ENCODE results near the gene GPC6.

Gene GPC6

DNA sequence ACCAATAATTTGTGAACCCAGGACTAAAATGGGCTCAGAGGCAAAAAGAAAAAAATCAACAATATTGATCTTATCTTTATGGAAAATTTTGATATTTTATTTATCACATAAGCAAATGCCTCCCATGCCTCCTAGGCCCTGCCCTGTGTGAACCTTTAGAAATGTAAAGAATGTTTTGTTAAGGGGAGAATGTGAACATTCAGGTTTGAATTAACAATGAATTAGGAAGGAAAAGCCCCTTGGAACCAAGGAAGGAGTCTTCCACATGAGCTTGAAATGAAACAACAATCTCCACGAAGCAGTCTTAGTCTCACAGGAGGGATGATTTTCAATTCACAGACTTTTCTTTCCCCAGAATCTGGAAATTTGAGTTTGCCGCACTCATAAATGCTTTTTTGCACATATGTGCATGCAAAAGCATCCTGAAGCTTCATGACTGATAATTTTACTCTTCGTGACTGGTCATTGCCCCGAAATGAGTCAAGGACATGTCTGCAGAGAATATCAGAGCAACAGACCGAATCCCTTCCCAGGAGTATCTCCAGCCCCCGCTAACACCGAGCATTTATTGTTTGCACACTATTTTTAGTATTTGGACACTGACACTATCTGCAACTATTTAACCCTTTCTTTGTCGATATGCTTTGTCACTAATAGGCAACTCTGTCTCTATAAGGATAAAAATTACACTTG is 1117.7 kb downstream of the GPC6 start:
- no peak for FAIRE-seq

DNA sequence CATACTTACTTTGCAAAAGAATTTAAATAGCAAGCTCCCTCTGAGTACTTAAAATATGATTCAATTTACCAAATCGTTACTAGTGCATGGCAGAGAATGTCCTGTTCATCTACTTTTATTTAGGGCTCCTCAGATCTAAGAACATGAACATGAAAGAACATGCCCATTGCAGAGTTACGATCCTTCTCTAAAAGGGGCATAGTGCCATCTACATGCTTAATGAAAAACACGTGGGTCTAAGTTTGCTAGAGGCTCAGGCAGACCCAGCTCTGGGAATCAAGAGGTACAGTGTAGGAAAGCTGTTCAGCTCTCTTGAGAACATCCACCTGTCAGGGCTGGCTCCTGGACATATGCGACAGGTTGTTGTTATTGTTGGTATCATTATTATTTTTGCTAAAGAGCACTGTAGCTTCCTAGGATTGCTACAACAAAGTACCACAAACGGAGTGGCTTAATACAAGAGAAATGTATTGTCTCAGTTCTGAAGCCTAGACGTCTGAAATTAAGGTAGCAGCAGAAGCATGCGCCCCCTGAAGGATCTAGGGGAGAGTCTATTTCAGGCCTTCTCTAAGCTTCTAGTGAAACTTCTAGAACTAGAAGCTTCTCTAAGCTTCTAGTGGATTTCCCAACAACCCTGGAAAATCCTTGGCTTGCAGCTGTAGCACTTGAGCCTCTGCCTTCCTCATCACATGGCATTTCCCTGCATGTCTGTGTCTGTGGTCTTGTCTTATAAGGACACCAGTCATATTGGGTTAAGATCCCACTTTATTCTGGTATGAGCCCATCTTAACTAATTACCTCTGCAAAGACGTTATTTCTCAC is 1119.0 kb downstream of the GPC6 start:
- no peak for FAIRE-seq

DNA sequence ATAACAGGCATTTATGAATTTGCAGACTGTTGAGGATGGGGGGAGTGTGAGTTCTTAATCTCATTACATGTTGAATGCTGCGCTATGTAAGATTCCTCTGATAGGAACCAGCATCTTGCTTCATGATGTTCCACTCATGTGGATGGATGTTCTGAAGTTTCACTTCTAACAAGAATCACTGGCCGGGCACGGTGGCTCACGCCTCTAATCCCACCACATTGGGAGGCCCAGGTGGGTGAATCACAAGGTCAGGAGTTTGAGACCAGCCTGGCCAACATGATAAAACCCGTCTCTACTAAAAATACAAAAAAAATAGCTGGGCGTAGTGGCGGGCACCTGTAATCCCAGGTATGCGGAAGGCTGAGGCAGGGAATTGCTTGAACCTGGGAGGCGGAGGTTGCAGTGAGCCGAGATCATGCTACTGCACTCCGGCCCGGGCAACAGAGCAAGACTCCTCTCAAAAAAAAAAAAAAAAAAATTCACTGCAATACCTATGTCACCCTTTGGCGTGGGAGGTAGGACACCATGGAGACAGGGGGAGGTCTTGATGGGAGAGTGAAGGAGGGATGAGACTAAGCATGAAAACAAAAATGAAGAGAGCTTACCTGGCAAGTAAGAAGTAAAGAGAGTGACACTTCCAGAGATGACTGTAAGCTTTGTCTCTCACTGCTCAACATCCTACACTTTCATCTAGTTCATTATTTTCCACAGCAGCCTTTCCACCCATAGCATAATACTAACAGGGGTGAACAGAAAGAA is 1119.8 kb downstream of the GPC6 start:
- FAIRE-seq = no peak

- FAIRE-seq = no peak
Measured at GRCh38 chr13:94351292-94351990, 1124.8 kb downstream of the GPC6 start.

DNA sequence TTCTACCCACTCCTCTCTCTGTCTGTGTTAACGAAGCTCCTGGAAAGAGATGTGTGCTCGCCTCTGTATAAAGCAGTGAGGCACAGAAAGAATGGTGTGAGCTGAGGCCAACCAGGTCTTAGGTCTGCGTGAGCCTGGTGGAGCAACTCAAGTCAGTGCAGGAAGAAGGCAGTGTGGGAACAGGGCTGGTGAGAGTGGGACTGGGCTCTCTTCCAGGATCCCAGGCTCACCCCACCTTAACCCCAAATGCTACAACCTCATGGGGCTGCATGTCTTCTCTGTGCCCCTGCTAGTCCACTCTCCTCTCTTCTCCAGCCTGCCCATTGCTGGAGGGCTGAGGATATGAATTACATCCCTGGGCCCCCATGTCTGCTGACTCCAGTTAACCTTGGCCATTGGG is 1125.5 kb downstream of the GPC6 start:
- FAIRE-seq = no peak

- FAIRE-seq = no peak
Measured at GRCh38 chr13:94353167-94353710, 1126.6 kb downstream of the GPC6 start.

GRCh38 chr13:94359875-94360274 is 1133.3 kb downstream of the GPC6 start:
- FAIRE-seq = no peak

GRCh38 chr13:94362411-94362909 is 1135.9 kb downstream of the GPC6 start:
- FAIRE-seq = peak; percentile 88

GRCh38 chr13:94366677-94367076 is 1140.1 kb downstream of the GPC6 start:
- FAIRE-seq = no peak

DNA sequence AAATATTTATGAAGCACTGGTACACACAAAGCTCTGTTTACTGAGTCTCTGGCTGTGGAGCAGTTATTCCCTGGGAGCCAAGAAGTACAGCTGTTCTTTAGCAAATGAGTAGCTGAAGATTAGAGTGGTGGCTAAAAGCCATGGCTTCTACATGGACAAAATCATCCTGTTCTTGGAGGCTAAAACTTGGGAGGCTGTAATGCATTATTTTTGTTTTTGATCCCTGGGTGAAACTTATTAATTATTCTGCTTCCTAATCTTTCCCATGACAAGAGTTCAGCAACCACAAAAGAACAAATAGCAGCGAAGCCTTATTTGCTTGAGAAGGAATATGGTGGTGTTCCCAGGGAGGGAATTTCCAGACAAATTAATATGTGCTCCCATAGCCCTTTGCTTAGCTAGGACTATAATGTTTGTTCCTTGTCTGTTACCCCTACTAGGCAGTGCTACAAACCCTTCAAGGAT is 1143.4 kb downstream of the GPC6 start:
- FAIRE-seq = no peak

GRCh38 chr13:94371855-94372254 is 1145.2 kb downstream of the GPC6 start:
- no peak for FAIRE-seq

DNA sequence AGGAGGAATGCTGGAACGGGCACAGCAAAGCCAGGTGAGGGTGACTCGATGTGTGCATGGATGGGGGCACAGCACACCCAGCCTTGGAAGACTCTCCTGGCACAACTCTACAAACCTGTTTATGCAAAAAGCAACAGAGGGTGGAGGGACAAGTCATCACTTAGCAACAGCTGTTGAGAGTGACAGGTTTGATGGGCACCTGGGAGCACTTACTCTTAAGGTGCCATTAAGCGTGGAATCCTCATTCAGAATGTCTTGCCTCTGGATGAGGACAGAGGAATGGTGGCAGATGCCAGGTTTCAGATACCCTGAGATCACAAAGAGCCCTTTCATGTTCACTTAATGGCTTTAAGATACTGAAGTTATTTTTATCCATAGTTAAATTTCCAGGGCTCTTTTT is 1155.9 kb downstream of the GPC6 start:
- no peak for FAIRE-seq

- no peak for FAIRE-seq
Measured at GRCh38 chr13:94382960-94383359, 1156.4 kb downstream of the GPC6 start.

DNA sequence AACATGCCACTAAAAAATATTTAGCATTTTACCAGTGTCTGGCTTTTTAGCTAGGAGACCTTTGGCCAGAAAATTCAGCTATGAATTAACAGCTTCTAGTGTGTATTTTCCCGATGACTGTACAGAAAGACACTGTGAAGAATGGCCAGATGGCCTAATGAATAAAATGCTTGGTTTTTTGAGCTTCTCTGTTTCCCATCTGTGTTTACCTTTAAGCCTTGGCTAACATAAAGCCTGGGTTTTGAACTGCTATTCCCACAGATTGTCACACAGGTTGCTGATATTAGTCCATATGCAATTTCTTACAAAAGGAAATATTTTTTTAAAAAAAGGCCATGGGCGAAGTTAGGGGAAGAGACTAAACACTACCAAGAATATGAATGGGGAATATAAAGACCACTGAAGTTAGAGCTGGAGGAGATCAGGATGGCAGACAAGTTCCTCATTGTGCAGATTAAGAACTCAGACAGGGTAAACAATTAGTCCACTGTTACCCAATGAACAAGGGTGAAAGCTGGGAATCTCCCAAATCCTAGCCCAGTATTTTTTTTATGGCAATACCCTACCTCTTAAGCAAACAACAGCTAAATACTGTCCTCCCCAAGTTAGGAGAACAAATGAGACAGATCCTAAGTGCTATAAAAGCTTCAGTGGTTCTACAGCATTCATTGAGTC is 1157.8 kb downstream of the GPC6 start:
- FAIRE-seq = no peak

- FAIRE-seq = no peak
Measured at GRCh38 chr13:94387047-94387446, 1160.4 kb downstream of the GPC6 start.

GRCh38 chr13:94389604-94390351 is 1163.2 kb downstream of the GPC6 start:
- FAIRE-seq = no peak

- no peak for FAIRE-seq
Measured at GRCh38 chr13:94390881-94391280, 1164.3 kb downstream of the GPC6 start.

- no peak for FAIRE-seq
Measured at GRCh38 chr13:94394723-94395122, 1168.1 kb downstream of the GPC6 start.

DNA sequence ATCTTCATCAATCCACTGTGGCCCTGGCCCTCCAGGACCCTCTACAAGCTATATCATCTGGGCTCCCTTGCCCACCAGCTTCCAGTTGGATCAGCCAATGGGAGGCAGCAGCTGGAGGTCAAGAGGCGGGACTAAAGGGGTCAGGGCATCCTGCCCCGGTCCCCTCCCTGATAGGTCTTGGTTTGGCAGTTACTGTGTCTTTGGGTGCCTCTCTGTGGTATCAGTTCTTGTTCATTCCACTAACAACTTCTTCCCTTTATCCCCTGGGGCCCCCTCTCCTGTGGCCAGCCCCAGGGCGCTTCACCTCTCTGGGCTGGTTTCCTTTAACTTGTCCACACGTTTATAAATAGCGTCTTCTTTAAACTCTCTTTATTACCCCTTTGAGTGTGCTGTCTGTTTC is 1169.3 kb downstream of the GPC6 start:
- FAIRE-seq = no peak

DNA sequence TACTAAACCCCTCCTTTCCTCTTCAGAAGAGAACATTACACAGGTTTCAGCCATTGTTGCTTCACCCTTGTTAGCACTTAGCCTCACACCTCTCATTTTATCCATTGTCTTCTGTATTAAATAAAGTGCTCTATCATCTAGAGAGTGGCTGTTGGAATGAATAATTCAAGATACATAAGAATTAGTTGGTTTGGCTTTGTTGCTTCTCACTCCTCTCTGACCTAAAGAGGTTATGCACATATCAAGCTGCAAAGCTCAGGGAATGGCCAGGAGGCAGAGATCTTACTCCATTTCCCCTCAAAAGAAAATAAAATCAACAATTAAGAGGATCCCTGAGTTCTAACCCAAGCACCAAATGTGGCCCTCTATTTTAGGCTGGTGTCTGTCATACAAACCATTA is 1173.2 kb downstream of the GPC6 start:
- FAIRE-seq = no peak

GRCh38 chr13:94400874-94401273 is 1174.3 kb downstream of the GPC6 start:
- no peak for FAIRE-seq
